OCI-LY3 (cell line): Measurements from ENCODE around the gene GABRG3.

ENCODE experiments used
- H2AFZ ChIP-seq: fragments of 200-600, 300-600 bp; shearing (Covaris generic); 2 replicates; pipeline ENCODE4 v1.6.0; 2014; ENCODE audit warnings: antibody characterized with exemption, low read depth, low read length
- H3K27ac ChIP-seq: fragments of 200-600, 300-600 bp; sonication (generic); 2 replicates; pipeline ENCODE4 v1.5.1; 2014; ENCODE audit warnings: mild to moderate bottlenecking, low read length, moderate library complexity, mixed read lengths
- H3K27me3 ChIP-seq: fragments of 200-600, 300-600 bp; sonication (generic); 2 replicates; pipeline ENCODE4 v1.6.1; 2014; ENCODE audit warnings: low read depth, low read length, mixed read lengths
- H3K36me3 ChIP-seq: fragments of 200-600, 300-600 bp; sonication (generic); replicated peaks from 2 replicates; pipeline ENCODE3; 2014; ENCODE audit warnings: low read depth, low read length, mixed read lengths
- H3K4me1 ChIP-seq: fragments of 300-600, 200-600 bp; sonication (generic); 2 replicates; pipeline ENCODE4 v1.6.1; 2014; ENCODE audit warnings: low read length, mixed read lengths
- H3K4me2 ChIP-seq: fragments of 200-600, 300-600 bp; sonication (generic); 2 replicates; pipeline ENCODE4 v1.6.1; 2014; ENCODE audit warnings: low read length, mixed read lengths
- H3K4me3 ChIP-seq: fragments of 300-600, 200-600 bp; sonication (generic); 2 replicates; pipeline ENCODE4 v1.5.1; 2014; ENCODE audit warnings: antibody characterized with exemption, mild to moderate bottlenecking, low read length, moderate library complexity
- H3K79me2 ChIP-seq: fragments of 300-600, 200-600 bp; shearing (Covaris generic); 2 replicates; pipeline ENCODE4 v1.6.1; 2014; ENCODE audit warnings: mild to moderate bottlenecking, low read length, mixed read lengths
- H3K9ac ChIP-seq: fragments of 300-600, 200-600 bp; shearing (Covaris generic); 2 replicates; pipeline ENCODE4 v1.6.0; 2014; ENCODE audit warnings: mild to moderate bottlenecking, low read length, moderate library complexity
- H3K9me3 ChIP-seq: fragments of 200-600, 300-600 bp; shearing (Covaris generic); 2 replicates; pipeline ENCODE4 v1.6.1; 2014; ENCODE audit warnings: low read length, mixed read lengths; ENCODE audit not compliant: insufficient read depth
- H4K20me1 ChIP-seq: fragments of 200-600, 300-600 bp; sonication (generic); 2 replicates; pipeline ENCODE4 v1.6.1; 2016; ENCODE audit warnings: low read length, mixed read lengths; ENCODE audit not compliant: insufficient read depth
- EZH2phosphoT487 ChIP-seq: fragments of 200-600 bp; shearing (Covaris generic); IDR thresholded peaks from 2 replicates; pipeline ENCODE4 v1.6.1; 2018; ENCODE audit warnings: antibody characterized with exemption, mixed run types, low read depth
- TF ChIP-seq, protein P1 (sequence below): fragments of 200-600, 300-600 bp; sonication (generic); IDR thresholded peaks from 2 replicates; pipeline ENCODE4 v1.5.1; 2014; ENCODE audit warnings: antibody characterized with exemption, low read length, low read depth

The GABRG3 gene

DNA sequence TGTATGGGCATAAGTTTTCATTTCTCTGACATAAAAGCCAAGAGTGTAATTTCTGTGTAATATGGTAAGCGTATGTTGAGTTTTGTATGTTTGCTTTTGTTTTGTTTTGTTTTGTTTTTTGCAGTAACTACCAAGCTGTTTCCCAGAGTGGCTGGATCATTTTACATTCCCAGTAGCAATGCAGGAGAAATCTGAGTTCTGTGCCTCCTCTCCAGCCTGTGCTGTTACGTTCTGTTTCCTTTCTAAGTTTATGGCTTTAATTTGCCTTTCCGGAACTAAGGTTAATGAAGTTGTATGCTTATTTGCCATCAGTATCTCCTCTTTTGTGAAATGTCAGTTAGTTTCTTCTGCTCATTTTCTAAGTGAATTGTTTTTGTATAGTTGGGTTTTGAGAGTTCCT lies 307.8 kb downstream of the GABRG3 start:
- Histone ChIP-seq H3K36me3 (no peaks in the 10 kb centered on the region), H4K20me1 (no peaks in the 10 kb centered on the region), H3K27me3 (no peaks in the 10 kb centered on the region), H3K4me3 (no peak overlapping the region), H2AFZ (no peak overlapping the region), H3K4me2 (no peak overlapping the region), H3K27ac (no peak overlapping the region), H3K79me2 (no peaks in the 10 kb centered on the region), H3K4me1 (no peaks in the 10 kb centered on the region), H3K9me3 (no peaks in the 10 kb centered on the region), H3K9ac (no peak overlapping the region)
- TF ChIP-seq, protein P1, sequence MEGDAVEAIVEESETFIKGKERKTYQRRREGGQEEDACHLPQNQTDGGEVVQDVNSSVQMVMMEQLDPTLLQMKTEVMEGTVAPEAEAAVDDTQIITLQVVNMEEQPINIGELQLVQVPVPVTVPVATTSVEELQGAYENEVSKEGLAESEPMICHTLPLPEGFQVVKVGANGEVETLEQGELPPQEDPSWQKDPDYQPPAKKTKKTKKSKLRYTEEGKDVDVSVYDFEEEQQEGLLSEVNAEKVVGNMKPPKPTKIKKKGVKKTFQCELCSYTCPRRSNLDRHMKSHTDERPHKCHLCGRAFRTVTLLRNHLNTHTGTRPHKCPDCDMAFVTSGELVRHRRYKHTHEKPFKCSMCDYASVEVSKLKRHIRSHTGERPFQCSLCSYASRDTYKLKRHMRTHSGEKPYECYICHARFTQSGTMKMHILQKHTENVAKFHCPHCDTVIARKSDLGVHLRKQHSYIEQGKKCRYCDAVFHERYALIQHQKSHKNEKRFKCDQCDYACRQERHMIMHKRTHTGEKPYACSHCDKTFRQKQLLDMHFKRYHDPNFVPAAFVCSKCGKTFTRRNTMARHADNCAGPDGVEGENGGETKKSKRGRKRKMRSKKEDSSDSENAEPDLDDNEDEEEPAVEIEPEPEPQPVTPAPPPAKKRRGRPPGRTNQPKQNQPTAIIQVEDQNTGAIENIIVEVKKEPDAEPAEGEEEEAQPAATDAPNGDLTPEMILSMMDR, result no peak
- TF ChIP-seq EZH2phosphoT487, result no peak

GRCh38 chr15:27292641-27293040 lies 321.7 kb downstream of the GABRG3 start:
- H3K4me2 ChIP-seq, result no peak overlapping the region
- H2AFZ ChIP-seq, result no peak overlapping the region
- no peaks in the 10 kb centered on the region for H3K27me3 ChIP-seq
- H3K27ac ChIP-seq, result no peak overlapping the region
- no peaks in the 10 kb centered on the region for H3K9me3 ChIP-seq
- H3K4me3 ChIP-seq, result no peak overlapping the region
- H3K9ac ChIP-seq, result no peak overlapping the region
- no peaks in the 10 kb centered on the region for H3K36me3 ChIP-seq
- TF ChIP-seq, protein P1, result no peak
- no peak for TF ChIP-seq EZH2phosphoT487
- H3K4me1 ChIP-seq, result no peaks in the 10 kb centered on the region
- H3K79me2 ChIP-seq, result no peaks in the 10 kb centered on the region
- no peaks in the 10 kb centered on the region for H4K20me1 ChIP-seq

DNA sequence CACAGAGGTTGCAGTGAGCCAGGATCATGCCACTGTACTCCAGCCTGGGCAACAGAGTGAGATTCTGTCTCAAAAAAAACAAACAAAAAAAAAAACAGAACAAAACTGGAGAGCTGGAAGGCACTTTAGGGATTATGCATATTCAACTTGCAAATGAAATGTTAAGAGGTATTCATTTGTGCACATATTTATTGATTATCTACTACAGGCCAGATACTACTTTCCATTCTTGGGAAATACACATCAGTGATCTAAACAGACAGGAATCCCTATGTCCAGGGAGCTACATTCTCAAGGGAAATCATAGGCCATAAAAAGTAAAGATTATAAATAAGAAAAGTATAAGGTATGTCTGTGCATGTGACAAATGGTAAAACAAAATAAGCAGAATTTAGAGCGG lies 322.6 kb downstream of the GABRG3 start:
- H3K9ac ChIP-seq, result no peak overlapping the region
- H3K27me3 ChIP-seq, result no peaks in the 10 kb centered on the region
- no peaks in the 10 kb centered on the region for H4K20me1 ChIP-seq
- no peak overlapping the region for H3K27ac ChIP-seq
- no peaks in the 10 kb centered on the region for H3K9me3 ChIP-seq
- H3K79me2 ChIP-seq, result no peaks in the 10 kb centered on the region
- no peak overlapping the region for H2AFZ ChIP-seq
- no peak overlapping the region for H3K4me3 ChIP-seq
- no peaks in the 10 kb centered on the region for H3K36me3 ChIP-seq
- no peak for TF ChIP-seq EZH2phosphoT487
- TF ChIP-seq, protein P1, result no peak
- H3K4me2 ChIP-seq, result no peak overlapping the region
- no peaks in the 10 kb centered on the region for H3K4me1 ChIP-seq

GRCh38 chr15:27317736-27318135 lies 346.8 kb downstream of the GABRG3 start:
- Histone ChIP-seq H3K4me3 (no peak overlapping the region), H3K4me2 (no peak overlapping the region), H3K27me3 (no peaks in the 10 kb centered on the region), H3K9ac (no peak overlapping the region), H3K36me3 (no peaks in the 10 kb centered on the region), H3K9me3 (no peaks in the 10 kb centered on the region), H4K20me1 (no peaks in the 10 kb centered on the region), H3K4me1 (no peaks in the 10 kb centered on the region), H2AFZ (no peak overlapping the region), H3K79me2 (no peaks in the 10 kb centered on the region), H3K27ac (no peak overlapping the region)
- TF ChIP-seq EZH2phosphoT487, result no peak
- TF ChIP-seq, protein P1, result no peak
